A673 (cell line): ENCODE results near the gene RNF144B. TPM values are rescaled to one million over a fixed set of nuclear protein-coding genes. Genes with fewer than 3 reads are reported as not detected.

Source experiments
- BruUV-seq: library from RNA; stranded (reverse); fragments of 400-500 nt; replicated peaks from 2 replicates; lab custom pipeline; 2021; lab: Mats Ljungman, UMichigan
- CTCF ChIA-PET: fragments of 300-600 bp; sonication (Branson Sonifier 250); formaldehyde crosslinking; loops from one replicate; lab custom pipeline; 2022; ENCODE audit warnings: antibody characterized with exemption; lab: Charles Lee
- POLR2A ChIA-PET: fragments of 300-600 bp; sonication (Branson Sonifier 250); formaldehyde crosslinking; loops from one replicate; lab custom pipeline; 2022; ENCODE audit warnings: antibody characterized with exemption; ENCODE audit not compliant: low non-redundant PET; lab: Charles Lee
- DNase-seq: peaks from one replicate; pipeline ENCODE4 v3.0.0-alpha.2; 2015; ENCODE audit warnings: low spot score
- H3K27ac ChIP-seq: fragments of 200-600 bp; sonication (generic); 2 replicates; pipeline ENCODE4 v1.5.1; 2016; ENCODE audit warnings: mixed run types, low read depth, mild to moderate bottlenecking, mixed read lengths, antibody characterized with exemption, low read length; ENCODE audit not compliant: poor library complexity, severe bottlenecking
- H3K27me3 ChIP-seq: fragments of 200-600 bp; sonication (generic); replicated peaks from 2 replicates; pipeline ENCODE4 v1.6.1; 2017; ENCODE audit warnings: mixed run types, low read depth, mild to moderate bottlenecking, mixed read lengths, antibody characterized with exemption, low read length; ENCODE audit not compliant: insufficient read depth, poor library complexity
- H3K36me3 ChIP-seq: fragments of 200-600 bp; sonication (generic); 2 replicates; pipeline ENCODE4 v1.6.1; 2016; ENCODE audit warnings: mixed run types, mild to moderate bottlenecking, mixed read lengths, antibody characterized with exemption, low read length; ENCODE audit not compliant: insufficient read depth, poor library complexity, severe bottlenecking
- H3K4me1 ChIP-seq: fragments of 200-600 bp; sonication (generic); 2 replicates; pipeline ENCODE4 v1.6.1; 2017; ENCODE audit warnings: mixed run types, mild to moderate bottlenecking, mixed read lengths, antibody characterized with exemption, low read length; ENCODE audit not compliant: insufficient read depth, poor library complexity, severe bottlenecking
- H3K4me3 ChIP-seq: fragments of 200-600 bp; sonication (generic); 2 replicates; pipeline ENCODE4 v1.5.1; 2016; ENCODE audit warnings: low read depth, mixed run types, mild to moderate bottlenecking, mixed read lengths, low read length; ENCODE audit not compliant: poor library complexity, severe bottlenecking
- H3K9me3 ChIP-seq: fragments of 200-600 bp; sonication (generic); 2 replicates; pipeline ENCODE4 v1.6.1; 2016; ENCODE audit warnings: mixed run types, low read depth, mild to moderate bottlenecking, mixed read lengths, antibody characterized with exemption, low read length; ENCODE audit not compliant: poor library complexity, severe bottlenecking
- CTCF ChIP-seq: fragments of 300-800, 200-600 bp; sonication (generic); conservative IDR thresholded peaks from 2 replicates; pipeline ENCODE4 v1.5.1; 2017; ENCODE audit warnings: low read depth, mild to moderate bottlenecking, antibody characterized with exemption, low read length, moderate library complexity, mixed read lengths
- EZH2 ChIP-seq: fragments of 200-600 bp; sonication (generic); IDR thresholded peaks from 2 replicates; pipeline ENCODE4 v1.6.1; 2017; ENCODE audit warnings: borderline replicate concordance, low read depth, mild to moderate bottlenecking, mixed read lengths, antibody characterized with exemption, low read length; ENCODE audit not compliant: poor library complexity, severe bottlenecking
- intact Hi-C: fragments of 100-400 bp; cut with micrococcal nuclease; formaldehyde crosslinking; loops from one replicate; pipeline ENCODE4 v1.10.0; 2022; ENCODE audit not compliant: unreplicated experiment
- total RNA-seq: library from RNA; stranded (reverse); gene quantifications from 2 replicates; pipeline ENCODE4 v1.2.3, GENCODE V29; 2021

The RNF144B gene
- total RNA-seq, 1 experiment from 2014 or later = 0.82 TPM

GRCh38 chr6:18465410-18466154 lies 78.4 kb downstream of the RNF144B start:
- H3K9me3 ChIP-seq = no peaks in the 10 kb centered on the region
- H3K4me1 ChIP-seq = peaks cover 4% of the 10 kb centered on the region
- no peak overlapping the region for H3K27ac ChIP-seq
- TF ChIP-seq EZH2 (no peak), CTCF (no peak)
- H3K27me3 ChIP-seq = no peaks in the 10 kb centered on the region
- no TSS peak for BruUV-seq
- no peak overlapping the region for H3K4me3 ChIP-seq
- ChIA-PET CTCF (no interaction called here), POLR2A (interaction anchor here (0.6 kb wide), 1 partner anchor 1989 kb away, joined by 3 read pairs; no protein-coding TSS in a partner anchor)
- H3K36me3 ChIP-seq = no peaks in the 10 kb centered on the region
- intact Hi-C loops = no loop called here
- peak; percentile 52 for DNase-seq

- peaks cover 4% of the 10 kb centered on the region for H3K4me1 ChIP-seq
- intact Hi-C loops = no loop called here
- no peaks in the 10 kb centered on the region for H3K9me3 ChIP-seq
- no peaks in the 10 kb centered on the region for H3K36me3 ChIP-seq
- DNase-seq = no peak
- no TSS peak for BruUV-seq
- no peak for TF ChIP-seq CTCF
- no peak for TF ChIP-seq EZH2
- H3K27ac ChIP-seq = no peak overlapping the region
- H3K4me3 ChIP-seq = no peak overlapping the region
- POLR2A ChIA-PET = no interaction called here
- CTCF ChIA-PET = no interaction called here
- H3K27me3 ChIP-seq = no peaks in the 10 kb centered on the region
Observed at GRCh38 chr6:18467741-18468502, 80.8 kb downstream of the RNF144B start.

- H3K27ac ChIP-seq = no peak overlapping the region
- intact Hi-C loops = no loop called here
- CTCF ChIA-PET = no interaction called here
Observed at GRCh38 chr6:18468503-18468843, 81.3 kb downstream of the RNF144B start.

More at GRCh38 chr6:18468503-18468843, 81.3 kb downstream of the RNF144B start:
- no TSS peak for BruUV-seq
- TF ChIP-seq CTCF (no peak), EZH2 (no peak)
- H3K36me3 ChIP-seq = no peaks in the 10 kb centered on the region
- no peak for DNase-seq
- no peaks in the 10 kb centered on the region for H3K9me3 ChIP-seq
- H3K27me3 ChIP-seq = no peaks in the 10 kb centered on the region
- POLR2A ChIA-PET = interaction anchor here (0.6 kb wide), 1 partner anchor 22 kb away, joined by 4 read pairs; no protein-coding TSS in a partner anchor
- H3K4me1 ChIP-seq = peaks cover 4% of the 10 kb centered on the region
- no peak overlapping the region for H3K4me3 ChIP-seq
